GM21723 (cell line): Measurements from ENCODE around the gene SLC15A2.
"Not testable (repeated sequence)": the region's sequence is repeated elsewhere in the genome, so short reads cannot be mapped to it uniquely, and the experiment has no call there.

ENCODE experiments used
- ATAC-seq: cut with Tn5 transposase; IDR thresholded peaks from one replicate; pipeline ENCODE4 v1.9.1; 2021; ENCODE audit warnings: mild to moderate bottlenecking, moderate library complexity; ENCODE audit not compliant: unreplicated experiment

SLC15A2 gene

GRCh38 chr3:121918779-121919483 is 24.7 kb downstream of the SLC15A2 start:
- no peak for ATAC-seq

DNA sequence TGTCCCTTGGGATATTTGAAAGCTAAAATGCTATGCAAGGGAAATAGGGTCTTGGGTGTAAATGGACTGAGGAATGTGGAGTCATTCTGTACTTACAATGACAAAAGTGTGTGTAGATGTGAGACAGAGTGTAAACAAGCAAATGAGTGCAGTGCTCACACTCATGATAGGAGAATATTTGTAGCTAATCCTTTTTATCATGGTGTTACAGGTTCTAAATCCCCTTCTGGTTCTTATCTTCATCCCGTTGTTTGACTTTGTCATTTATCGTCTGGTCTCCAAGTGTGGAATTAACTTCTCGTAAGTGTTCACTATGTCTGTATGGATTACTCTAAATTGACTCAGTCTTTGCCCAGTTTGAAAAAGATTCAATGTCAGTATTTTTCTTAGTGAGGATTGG is 30.5 kb downstream of the SLC15A2 start:
- ATAC-seq = no peak

DNA sequence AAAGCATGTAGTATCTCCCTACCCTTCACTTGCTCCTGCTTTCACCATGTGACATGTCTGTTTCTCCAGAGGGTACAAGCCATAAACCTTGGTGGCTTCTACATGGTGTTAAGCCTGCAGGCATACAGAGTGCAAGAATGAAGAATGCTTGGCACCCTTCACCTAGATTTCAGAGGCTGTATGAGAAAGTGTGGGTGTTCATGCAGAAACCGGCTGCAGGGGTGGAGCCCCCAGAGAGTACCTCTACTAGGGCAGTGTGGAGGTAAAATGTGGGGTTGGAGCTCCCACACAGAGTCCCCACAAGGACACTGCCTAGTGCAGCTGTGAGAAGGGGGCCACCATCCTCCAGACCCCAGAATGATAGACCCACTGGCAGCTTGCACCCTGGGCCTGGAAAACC is 32.2 kb downstream of the SLC15A2 start:
- ATAC-seq = no peak

GRCh38 chr3:121938141-121938855 is 44.1 kb downstream of the SLC15A2 start:
- not testable (repeated sequence) for ATAC-seq

- ATAC-seq = no peak
Measured at GRCh38 chr3:121941592-121941991, 47.4 kb downstream of the SLC15A2 start.

GRCh38 chr3:121942116-121942786 is 48.0 kb downstream of the SLC15A2 start:
- no peak for ATAC-seq

- no peak for ATAC-seq
Measured at GRCh38 chr3:121943431-121943830, 49.2 kb downstream of the SLC15A2 start.

DNA sequence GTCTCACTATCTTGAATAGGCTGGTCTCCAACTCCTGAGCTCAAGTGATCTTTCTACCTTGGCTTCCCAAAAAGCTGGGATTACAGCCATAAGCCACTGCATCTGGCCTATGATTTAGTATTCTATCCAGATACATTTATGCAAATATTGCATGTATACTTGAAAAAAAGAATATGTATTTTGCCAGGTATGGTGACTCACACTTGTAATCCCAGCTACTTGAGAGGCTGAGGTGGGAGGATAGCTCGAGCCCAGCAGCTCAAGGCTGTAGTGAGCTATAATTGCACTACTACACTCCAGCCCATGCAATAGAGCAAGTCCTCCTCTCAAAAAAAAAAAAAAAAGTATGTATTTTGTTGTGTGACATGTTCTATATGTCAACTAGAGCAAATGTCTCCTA is 54.4 kb downstream of the SLC15A2 start:
- ATAC-seq = no peak

- no peak for ATAC-seq
Measured at GRCh38 chr3:121951291-121951919, 57.2 kb downstream of the SLC15A2 start.

DNA sequence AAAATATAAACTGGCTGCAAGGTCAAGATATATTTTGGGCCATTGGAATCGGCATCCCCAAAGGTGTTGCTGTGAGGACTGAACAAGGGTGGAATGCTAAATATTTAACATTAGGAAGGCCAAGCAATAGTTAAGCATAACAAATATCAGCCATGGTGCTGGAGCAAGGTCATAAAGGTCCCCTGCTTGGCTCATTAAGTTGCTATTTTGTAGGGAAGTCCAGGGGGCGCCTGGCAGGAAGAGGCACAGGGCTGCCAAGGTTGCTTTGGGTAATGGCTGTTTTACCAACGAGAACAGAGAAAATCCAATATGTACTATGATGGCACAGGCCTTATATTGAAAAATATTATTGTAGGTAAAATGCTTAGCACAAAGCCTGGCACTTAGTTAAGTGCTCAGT is 62.2 kb downstream of the SLC15A2 start:
- no peak for ATAC-seq

DNA sequence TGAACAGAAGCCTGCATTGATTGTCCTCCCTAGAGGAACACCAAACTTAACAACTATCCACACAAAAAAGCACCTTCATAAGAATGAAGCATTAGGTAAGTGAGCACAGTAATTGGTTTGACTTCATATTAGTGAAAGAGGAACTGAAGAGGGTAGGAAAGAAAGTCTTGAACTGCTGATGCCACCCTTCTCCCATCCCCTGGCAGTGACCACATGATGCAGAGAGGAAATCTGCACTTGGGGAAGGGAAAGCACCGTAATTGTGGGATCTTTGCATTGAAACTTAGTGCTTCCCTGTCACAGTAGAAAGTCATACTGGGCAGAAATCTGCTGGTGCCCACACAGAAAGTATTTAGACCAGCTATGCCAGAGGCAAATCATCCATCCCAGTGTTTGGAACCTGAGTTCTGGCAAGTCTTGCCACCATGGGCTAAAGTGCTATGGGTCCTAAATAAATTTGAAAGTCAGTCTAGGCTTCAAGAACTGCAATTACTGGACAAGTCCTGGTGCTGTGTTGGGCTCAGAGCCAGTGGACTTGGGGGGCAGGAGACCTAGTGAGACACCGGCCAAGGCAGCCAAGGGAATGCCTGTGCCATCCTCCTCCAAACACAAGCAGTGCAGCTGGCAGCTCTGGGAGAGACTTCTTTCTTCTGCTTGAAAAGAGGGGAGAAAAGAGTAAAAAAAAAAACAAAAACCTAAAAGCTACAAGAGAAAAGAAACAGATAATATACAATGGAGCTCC is 63.6 kb downstream of the SLC15A2 start:
- ATAC-seq = peak; percentile 74

DNA sequence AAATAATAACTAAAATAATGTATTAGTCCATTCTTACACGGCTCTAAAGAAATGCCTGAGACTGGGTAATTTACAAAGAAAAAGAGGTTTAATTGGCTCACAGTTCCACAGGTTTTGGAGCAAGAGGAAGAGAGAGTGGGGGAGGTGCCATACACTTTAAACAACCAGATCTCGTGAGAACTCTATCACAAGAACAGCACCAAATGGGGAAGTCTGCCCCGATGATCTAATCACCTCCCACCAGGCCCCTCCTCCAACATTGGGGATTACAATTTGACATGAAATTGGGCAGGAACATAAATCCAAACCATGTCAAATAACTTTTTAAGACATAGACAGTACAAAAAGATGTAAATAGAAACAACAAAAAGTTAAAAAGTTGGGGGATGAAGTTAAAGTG is 64.6 kb downstream of the SLC15A2 start:
- ATAC-seq = no peak

- ATAC-seq = no peak
Measured at GRCh38 chr3:121961283-121961682, 67.1 kb downstream of the SLC15A2 start.

GRCh38 chr3:121962443-121962842 is 68.2 kb downstream of the SLC15A2 start:
- no peak for ATAC-seq

- no peak for ATAC-seq
Measured at GRCh38 chr3:121963608-121964007, 69.4 kb downstream of the SLC15A2 start.

DNA sequence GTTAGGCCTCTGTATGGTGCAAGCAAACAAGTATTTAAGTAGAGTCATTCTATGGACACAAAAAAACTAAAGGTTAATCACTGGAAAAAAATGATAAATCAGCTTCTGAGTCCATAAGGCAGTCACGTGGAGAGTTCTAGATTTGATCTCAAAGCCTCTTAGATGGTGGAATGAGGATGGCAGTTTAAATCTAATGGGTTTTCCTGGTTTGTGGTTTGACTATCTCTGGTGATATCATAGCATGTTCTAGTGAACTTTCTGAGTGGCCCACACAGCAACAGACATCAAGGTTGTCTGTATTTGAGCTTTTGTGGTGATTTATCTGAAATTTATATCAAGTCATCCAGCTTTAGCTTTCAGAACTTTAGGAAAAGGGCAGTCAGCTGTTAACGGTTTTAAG is 75.4 kb downstream of the SLC15A2 start:
- ATAC-seq = no peak

GRCh38 chr3:121970047-121970446 is 75.8 kb downstream of the SLC15A2 start:
- ATAC-seq = no peak

DNA sequence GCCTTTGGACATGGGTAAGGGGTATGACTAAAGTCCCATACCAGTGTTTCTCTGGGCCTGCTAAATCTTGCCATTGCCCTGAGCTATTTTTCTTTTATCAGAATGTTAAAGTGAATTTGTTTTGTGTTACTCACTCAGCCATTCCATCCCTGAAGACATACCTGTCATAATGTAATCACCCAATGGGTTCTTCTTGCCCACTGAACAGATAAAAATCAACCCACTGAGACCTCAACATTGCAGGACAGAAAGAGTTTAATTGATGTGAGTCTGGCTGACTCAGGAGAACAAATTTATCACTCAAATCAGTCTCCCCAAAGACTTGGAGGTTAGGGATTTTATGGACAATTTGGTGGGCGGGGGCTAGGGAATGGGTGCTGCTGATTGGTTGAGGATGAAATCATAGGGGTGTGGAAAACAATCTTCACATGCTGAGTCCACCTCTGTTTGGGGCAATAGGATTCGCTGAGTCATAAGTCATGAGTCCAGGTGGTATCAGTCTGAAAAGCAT is 80.5 kb downstream of the SLC15A2 start:
- no peak for ATAC-seq

DNA sequence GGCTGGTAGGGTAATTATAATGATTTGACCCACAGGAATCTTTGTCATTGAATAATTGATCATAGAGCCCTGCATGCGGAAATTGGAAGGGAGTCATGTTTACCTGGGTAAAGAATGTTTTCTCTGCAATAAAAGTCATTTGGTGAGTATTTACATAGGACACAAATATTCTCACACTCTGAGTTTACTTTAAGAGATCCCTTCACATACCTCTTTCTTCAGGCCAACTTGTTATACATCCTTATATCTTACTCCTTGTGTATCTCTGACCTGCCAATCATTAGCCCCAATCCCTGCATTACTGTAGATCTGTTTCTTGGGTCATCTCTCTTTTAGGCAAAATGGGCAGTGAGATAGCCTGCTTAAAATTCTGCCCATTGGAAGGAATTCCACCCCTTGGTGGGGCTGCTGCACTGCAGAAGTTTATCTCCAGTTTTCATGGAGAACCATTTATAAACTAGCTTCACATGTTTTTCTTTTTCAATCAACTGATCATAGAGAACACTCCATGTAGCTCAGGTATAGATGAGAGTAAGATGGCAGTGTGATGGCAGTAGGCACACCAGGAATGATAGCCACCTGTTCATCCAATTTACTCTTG is 81.6 kb downstream of the SLC15A2 start:
- ATAC-seq = no peak

- ATAC-seq = no peak
Measured at GRCh38 chr3:121976727-121977126, 82.5 kb downstream of the SLC15A2 start.
